NB4 (cell line): ENCODE data around the gene JMY.

Source experiments
- CTCF ChIP-seq: IDR thresholded peaks from one replicate; pipeline ENCODE4 v1.5.1; 2012; ENCODE audit warnings: low read depth, low read length
- POLR2A ChIP-seq: IDR thresholded peaks from 2 replicates; pipeline ENCODE4 v1.6.1; 2011; ENCODE audit warnings: mild to moderate bottlenecking; ENCODE audit not compliant: insufficient read length; ENCODE audit errors: extremely low read depth

GRCh38 chr5:79240561-79240960, 4.6 kb downstream of the JMY start:
- no peak for TF ChIP-seq POLR2A
- TF ChIP-seq CTCF, result no peak
